Right lobe of liver (tissue), 6 donors: ENCODE data around the gene FTO. TPM values are rescaled to one million over a fixed set of nuclear protein-coding genes. Genes with fewer than 3 reads are reported as not detected.

Source experiments
- ATAC-seq, 4 donors: fragments of 200-7000 bp; cut with Tn5 transposase; one replicate each; pipeline ENCODE4 v1.9.1; 2020; ENCODE audit warnings: mild to moderate bottlenecking in 4 of 4, moderate library complexity in 4 of 4
- DNase-seq, 3 donors: peaks; one replicate each; pipeline ENCODE4 v3.0.0-alpha.2; 2020
- H3K27ac ChIP-seq, 3 donors: fragments of 200-600 bp; one replicate each; pipeline ENCODE4 v1.8.0; 2022
- H3K27me3 ChIP-seq, 2 donors: fragments of 200-600 bp; one replicate each; pipeline ENCODE4 v1.8.0; 2022
- H3K36me3 ChIP-seq, 4 donors: fragments of 200-600 bp; sonication (generic) in 1 of 4; one replicate each; pipeline versions ENCODE4 v1.5.1 to v1.8.0; 2017 to 2022; ENCODE audit warnings: control low read depth in 1 of 4
- H3K4me1 ChIP-seq, 4 donors: fragments of 200-600 bp; sonication (generic) in 1 of 4; one replicate each; pipeline versions ENCODE4 v1.5.1 to v1.8.0; 2017 to 2022; ENCODE audit warnings: control low read depth in 1 of 4
- H3K4me3 ChIP-seq, 3 donors: fragments of 200-600 bp; one replicate each; pipeline ENCODE4 v1.8.0; 2022
- H3K9me3 ChIP-seq, 4 donors: fragments of 200-600 bp; sonication (generic) in 1 of 4; one replicate each; pipeline versions ENCODE4 v1.5.1 to v1.8.0; 2017 to 2022; ENCODE audit warnings: control low read depth in 1 of 4
- POLR2A ChIP-seq: fragments of 450-650 bp; IDR thresholded peaks from one replicate; pipeline ENCODE4 v1.6.1; 2017; ENCODE audit warnings: antibody characterized with exemption, mild to moderate bottlenecking
- WGBS: methylation state at CpG from one replicate; pipeline ENCODE4 v1.1.6; 2018; ENCODE audit warnings: low coverage, low lambda C conversion rate; ENCODE audit not compliant: insufficient coverage; ENCODE audit errors: missing lambda C conversion rate; 5-methylcytosine and 5-hydroxymethylcytosine counted together
- intact Hi-C, 2 donors: fragments of 100-400 bp; cut with DNase I; formaldehyde crosslinking; loops; one replicate each; pipeline versions ENCODE4 v1.11.2 to v1.14.1; 2022
- total RNA-seq, 6 experiments: library from RNA; depleted of rRNA in 2 of 6; stranded (reverse); fragments of >200 nt in 2 of 6; fragmentation: NEBNext Ultra II Directional in 3 of 6; extraction: Animal tissue kit (Norgen Biotek cat#: 25700) in 3 of 6; gene quantifications; one replicate each; pipeline versions ENCODE4 v1.1.0 to v1.2.4, GENCODE V29; 2016 to 2023
- TF ChIP-seq, protein P1 (sequence below), 4 donors: fragments of 200-600 bp in 3 of 4; fragments of 450-650 bp in 1 of 4; IDR thresholded peaks; one replicate each; pipeline versions ENCODE4 v1.5.1 to v1.8.0; 2016 to 2022; ENCODE audit warnings: antibody characterized with exemption in 4 of 4, mild to moderate bottlenecking in 2 of 4
- donor health status: DM: no; HTN: yes; CAD: no.
- donor health status: DM: no; HTN: no; CAD: no.
- donor health status: DM: no; HTN: no; CAD: no.
- donor health status: DM: no; HTN: yes; CAD: no.
- donor health status: DM: no; HTN: yes; CAD: no.

The FTO gene
- total RNA-seq, 6 experiments from 2014 or later: 28.9 to 51.6 (median 33.6) TPM

GRCh38 chr16:53922067-53922806, 218.3 kb downstream of the FTO start:
- intact Hi-C loops: no loop called here

GRCh38 chr16:53922807-53923571, 219.0 kb downstream of the FTO start:
- no peaks in the 10 kb centered on the region for H3K9me3 ChIP-seq
- H3K4me1 ChIP-seq: no peaks in the 10 kb centered on the region
- TF ChIP-seq, protein P1, sequence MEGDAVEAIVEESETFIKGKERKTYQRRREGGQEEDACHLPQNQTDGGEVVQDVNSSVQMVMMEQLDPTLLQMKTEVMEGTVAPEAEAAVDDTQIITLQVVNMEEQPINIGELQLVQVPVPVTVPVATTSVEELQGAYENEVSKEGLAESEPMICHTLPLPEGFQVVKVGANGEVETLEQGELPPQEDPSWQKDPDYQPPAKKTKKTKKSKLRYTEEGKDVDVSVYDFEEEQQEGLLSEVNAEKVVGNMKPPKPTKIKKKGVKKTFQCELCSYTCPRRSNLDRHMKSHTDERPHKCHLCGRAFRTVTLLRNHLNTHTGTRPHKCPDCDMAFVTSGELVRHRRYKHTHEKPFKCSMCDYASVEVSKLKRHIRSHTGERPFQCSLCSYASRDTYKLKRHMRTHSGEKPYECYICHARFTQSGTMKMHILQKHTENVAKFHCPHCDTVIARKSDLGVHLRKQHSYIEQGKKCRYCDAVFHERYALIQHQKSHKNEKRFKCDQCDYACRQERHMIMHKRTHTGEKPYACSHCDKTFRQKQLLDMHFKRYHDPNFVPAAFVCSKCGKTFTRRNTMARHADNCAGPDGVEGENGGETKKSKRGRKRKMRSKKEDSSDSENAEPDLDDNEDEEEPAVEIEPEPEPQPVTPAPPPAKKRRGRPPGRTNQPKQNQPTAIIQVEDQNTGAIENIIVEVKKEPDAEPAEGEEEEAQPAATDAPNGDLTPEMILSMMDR (IDR thresholded peaks at IDR 0.05): no peak
- TF ChIP-seq POLR2A: no peak
- DNase-seq (no peak), ATAC-seq (no peak)
- no peak overlapping the region for H3K27ac ChIP-seq
- intact Hi-C loops: no loop called here
- WGBS: 77% methylated on average over 7 of the region's 9 CpGs
- no peak overlapping the region for H3K4me3 ChIP-seq
- no peaks in the 10 kb centered on the region for H3K36me3 ChIP-seq
- H3K27me3 ChIP-seq: no peaks in the 10 kb centered on the region

More at GRCh38 chr16:53922067-53922806, 218.3 kb downstream of the FTO start:
- H3K4me1 ChIP-seq: no peaks in the 10 kb centered on the region
- H3K36me3 ChIP-seq: no peaks in the 10 kb centered on the region
- no peak overlapping the region for H3K27ac ChIP-seq
- TF ChIP-seq POLR2A: no peak
- TF ChIP-seq, protein P1 (IDR thresholded peaks at IDR 0.05): no peak
- H3K27me3 ChIP-seq: no peaks in the 10 kb centered on the region
- no peak for DNase-seq
- 88% methylated on average over 6 of the region's 6 CpGs for WGBS
- ATAC-seq: no peak
- no peaks in the 10 kb centered on the region for H3K9me3 ChIP-seq
- no peak overlapping the region for H3K4me3 ChIP-seq

DNA sequence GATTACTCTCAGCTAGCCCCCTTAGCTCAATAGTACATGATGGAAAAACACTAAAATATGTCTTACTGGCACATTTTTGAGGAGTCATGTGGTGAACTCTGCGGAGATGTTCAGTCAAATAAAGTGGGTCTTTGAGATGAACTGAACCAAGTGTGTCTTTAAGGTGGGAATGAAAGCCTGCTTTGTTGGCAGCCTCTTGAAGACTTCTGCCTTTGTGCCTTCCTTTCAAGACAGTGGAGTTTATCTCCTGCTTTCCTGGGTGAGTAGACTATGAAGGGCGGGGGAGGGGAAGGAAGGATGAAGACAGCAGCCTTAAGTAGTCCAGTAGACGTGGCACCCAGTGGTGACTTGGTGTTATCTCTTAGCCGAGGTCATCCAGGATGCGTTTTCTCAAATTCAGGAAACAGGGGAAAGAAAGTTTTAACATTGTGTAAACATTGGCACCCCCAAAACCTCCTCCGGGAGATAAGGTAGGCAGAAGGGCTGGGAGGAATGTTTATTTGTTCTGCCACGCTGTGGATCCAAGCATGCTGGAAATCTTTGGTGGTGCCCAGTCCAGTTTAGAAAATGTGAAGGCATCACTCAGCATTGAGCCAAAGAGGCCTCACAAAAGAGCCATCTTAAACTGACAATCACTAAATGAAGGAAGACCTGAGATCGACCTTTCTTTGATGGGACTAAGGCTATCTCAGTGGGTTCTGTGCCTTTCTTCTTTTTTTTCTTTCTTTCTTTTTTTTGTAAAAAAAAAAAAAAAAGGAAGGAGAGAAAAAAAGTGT, 220.6 kb downstream of the FTO start:
- Histone ChIP-seq H3K4me1 (no peaks in the 10 kb centered on the region), H3K36me3 (no peaks in the 10 kb centered on the region), H3K9me3 (no peaks in the 10 kb centered on the region), H3K27ac (no peak overlapping the region), H3K27me3 (no peaks in the 10 kb centered on the region), H3K4me3 (no peak overlapping the region)
- 83% methylated on average over 5 of the region's 8 CpGs for WGBS
- TF ChIP-seq, protein P1 (IDR thresholded peaks at IDR 0.05): no peak
- no peak for TF ChIP-seq POLR2A
- ATAC-seq (no peak), DNase-seq (no peak)
- intact Hi-C loops: no loop called here

- no peak for DNase-seq
- 83% methylated on average over 1 of the region's 1 CpG for WGBS
- intact Hi-C loops: no loop called here
These were observed 221.1 kb downstream of the FTO start for GRCh38 chr16:53925107-53925410.

More at GRCh38 chr16:53925107-53925410, 221.1 kb downstream of the FTO start:
- ATAC-seq: no peak
- H3K9me3 ChIP-seq: no peaks in the 10 kb centered on the region
- H3K36me3 ChIP-seq: no peaks in the 10 kb centered on the region
- no peaks in the 10 kb centered on the region for H3K4me1 ChIP-seq
- no peak for TF ChIP-seq POLR2A
- TF ChIP-seq, protein P1 (IDR thresholded peaks at IDR 0.05): no peak
- H3K4me3 ChIP-seq: no peak overlapping the region
- no peak overlapping the region for H3K27ac ChIP-seq
- H3K27me3 ChIP-seq: no peaks in the 10 kb centered on the region
